Stimulated activated CD4-positive, alpha-beta T cell treated with anti-CD3 and anti-CD28 coated beads, Interleukin-4, amount 100 ng/mL, for 1 hour (primary cell): Measurements from ENCODE around the gene B3GAT2.

Experiments used
- DNase-seq: peaks from one replicate; pipeline ENCODE4 v3.0.0-alpha.2; 2020

B3GAT2 gene

GRCh38 chr6:70841112-70841511 lies 115.7 kb downstream of the B3GAT2 start:
- no peak for DNase-seq

- DNase-seq, result no peak
These were observed 117.3 kb downstream of the B3GAT2 start for GRCh38 chr6:70839286-70840266.

GRCh38 chr6:70838907-70839285 lies 118.0 kb downstream of the B3GAT2 start:
- no peak for DNase-seq

- no peak for DNase-seq
These were observed 122.3 kb downstream of the B3GAT2 start for GRCh38 chr6:70834520-70834919.

GRCh38 chr6:70831427-70831826 lies 125.4 kb downstream of the B3GAT2 start:
- no peak for DNase-seq

- DNase-seq, result no peak
These were observed 133.2 kb downstream of the B3GAT2 start for GRCh38 chr6:70823651-70824050.

- DNase-seq, result no peak
These were observed 135.1 kb downstream of the B3GAT2 start for GRCh38 chr6:70821751-70822150.

GRCh38 chr6:70820778-70821177 lies 136.1 kb downstream of the B3GAT2 start:
- DNase-seq, result no peak

- no peak for DNase-seq
These were observed 137.2 kb downstream of the B3GAT2 start for GRCh38 chr6:70819646-70820045.

GRCh38 chr6:70813885-70814284 lies 143.0 kb downstream of the B3GAT2 start:
- no peak for DNase-seq

GRCh38 chr6:70811788-70812187 lies 145.1 kb downstream of the B3GAT2 start:
- DNase-seq, result no peak
